AG04449 (cell line): ENCODE measurements around the gene NEK11.

Experiments used
- CTCF ChIA-PET: fragments of 350-600 bp; formaldehyde crosslinking; extraction: SDS; loops from one replicate; lab custom pipeline; 2021; ENCODE audit warnings: antibody characterized with exemption; lab: Yijun Ruan, JAX
- POLR2A ChIA-PET: fragments of 400-600, 350-600 bp; formaldehyde crosslinking; extraction: SDS; loops from one replicate; lab custom pipeline; 2020; ENCODE audit warnings: antibody characterized with exemption, inconsistent platforms; lab: Yijun Ruan, JAX
- DNase-seq: peaks from one replicate; pipeline ENCODE4 v3.0.0-alpha.2; 2010; ENCODE audit warnings: low read depth, low spot score
- H3K4me3 ChIP-seq: 2 replicates; pipeline ENCODE4 v1.5.1; 2011; ENCODE audit warnings: low read depth, mild to moderate bottlenecking, control low read depth, low read length
- TF ChIP-seq, protein P1 (sequence below): IDR thresholded peaks from one replicate; pipeline ENCODE4 v1.5.1; 2011; ENCODE audit warnings: mild to moderate bottlenecking, moderate library complexity, low read length, control low read depth, inconsistent platforms; ENCODE audit not compliant: insufficient read depth; ENCODE audit errors: missing control alignments

Gene NEK11

GRCh38 chr3:131082871-131083863 is 56.5 kb downstream of the NEK11 start:
- CTCF ChIA-PET = no interaction called here
- H3K4me3 ChIP-seq = no peak overlapping the region
- TF ChIP-seq, protein P1, sequence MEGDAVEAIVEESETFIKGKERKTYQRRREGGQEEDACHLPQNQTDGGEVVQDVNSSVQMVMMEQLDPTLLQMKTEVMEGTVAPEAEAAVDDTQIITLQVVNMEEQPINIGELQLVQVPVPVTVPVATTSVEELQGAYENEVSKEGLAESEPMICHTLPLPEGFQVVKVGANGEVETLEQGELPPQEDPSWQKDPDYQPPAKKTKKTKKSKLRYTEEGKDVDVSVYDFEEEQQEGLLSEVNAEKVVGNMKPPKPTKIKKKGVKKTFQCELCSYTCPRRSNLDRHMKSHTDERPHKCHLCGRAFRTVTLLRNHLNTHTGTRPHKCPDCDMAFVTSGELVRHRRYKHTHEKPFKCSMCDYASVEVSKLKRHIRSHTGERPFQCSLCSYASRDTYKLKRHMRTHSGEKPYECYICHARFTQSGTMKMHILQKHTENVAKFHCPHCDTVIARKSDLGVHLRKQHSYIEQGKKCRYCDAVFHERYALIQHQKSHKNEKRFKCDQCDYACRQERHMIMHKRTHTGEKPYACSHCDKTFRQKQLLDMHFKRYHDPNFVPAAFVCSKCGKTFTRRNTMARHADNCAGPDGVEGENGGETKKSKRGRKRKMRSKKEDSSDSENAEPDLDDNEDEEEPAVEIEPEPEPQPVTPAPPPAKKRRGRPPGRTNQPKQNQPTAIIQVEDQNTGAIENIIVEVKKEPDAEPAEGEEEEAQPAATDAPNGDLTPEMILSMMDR = no peak
- POLR2A ChIA-PET = no interaction called here
- DNase-seq = no peak

- CTCF ChIA-PET = no interaction called here
- POLR2A ChIA-PET = no interaction called here
- TF ChIP-seq, protein P1 = no peak
- DNase-seq = no peak
- no peak overlapping the region for H3K4me3 ChIP-seq
These were observed 65.1 kb downstream of the NEK11 start for GRCh38 chr3:131091768-131092167.

GRCh38 chr3:131107637-131108433 is 81.2 kb downstream of the NEK11 start:
- ChIA-PET CTCF (interaction anchor here (0.6 to 1.0 kb wide), 3 partner anchors 74 to 114 kb away, joined by 3 read pairs; no protein-coding TSS in a partner anchor), POLR2A (no interaction called here)
- TF ChIP-seq, protein P1 = no peak
- peak; percentile 41 for DNase-seq
- no peak overlapping the region for H3K4me3 ChIP-seq

DNA sequence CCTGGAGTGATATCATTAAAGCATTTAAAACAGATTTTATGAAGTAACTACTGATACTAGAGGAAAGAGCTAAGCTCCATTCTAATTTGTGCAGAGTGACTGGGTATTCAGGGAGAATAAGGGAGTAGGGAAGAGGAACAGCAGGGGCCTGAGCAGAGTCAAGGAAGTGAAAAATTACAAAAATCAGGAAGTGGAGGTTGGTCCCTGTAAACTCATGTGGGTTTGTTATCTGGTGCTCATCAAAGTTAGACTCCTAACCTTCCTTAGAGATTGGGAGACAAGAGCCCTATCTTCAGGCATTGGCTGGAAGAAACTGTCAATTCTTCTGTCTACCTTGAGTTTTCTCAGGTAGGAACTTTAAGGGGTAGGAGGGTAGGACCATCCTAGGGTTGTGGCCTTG is 82.5 kb downstream of the NEK11 start:
- no peak overlapping the region for H3K4me3 ChIP-seq
- ChIA-PET POLR2A (no interaction called here), CTCF (no interaction called here)
- DNase-seq = no peak
- TF ChIP-seq, protein P1 = no peak

GRCh38 chr3:131110087-131110486 is 83.4 kb downstream of the NEK11 start:
- ChIA-PET POLR2A (no interaction called here), CTCF (no interaction called here)
- peak; percentile 66 for DNase-seq
- H3K4me3 ChIP-seq = no peak overlapping the region
- TF ChIP-seq, protein P1 = no peak

GRCh38 chr3:131114256-131114655 is 87.6 kb downstream of the NEK11 start:
- TF ChIP-seq, protein P1 = no peak
- no peak for DNase-seq
- POLR2A ChIA-PET = no interaction called here
- no peak overlapping the region for H3K4me3 ChIP-seq
- CTCF ChIA-PET = no interaction called here
